GM23338 (cell line): ENCODE data around the gene CIT. TPM values are rescaled to one million over a fixed set of nuclear protein-coding genes. Genes with fewer than 3 reads are reported as not detected.

Source experiments
- ATAC-seq: fragments of 200-7000 bp; cut with Tn5 transposase; 3 replicates; pipeline ENCODE4 v1.9.1; 2020
- DNase-seq: peaks from one replicate; pipeline ENCODE4 v3.0.0-alpha.2; 2015; ENCODE audit warnings: low spot score
- H2AFZ ChIP-seq: fragments of 200-600 bp; sonication (generic); 2 replicates; pipeline ENCODE4 v1.8.0; 2016; ENCODE audit warnings: antibody characterized with exemption, mild to moderate bottlenecking, moderate library complexity
- H3F3A ChIP-seq: fragments of 200-600 bp; sonication (generic); replicated peaks from 2 replicates; pipeline ENCODE4 v1.8.0; 2017; ENCODE audit warnings: antibody characterized with exemption, mixed run types, low read depth
- H3K27ac ChIP-seq: fragments of 200-600 bp; sonication (generic); 2 replicates; pipeline ENCODE4 v1.6.1; 2016; ENCODE audit warnings: low read depth
- H3K27me3 ChIP-seq: fragments of 200-600 bp; sonication (generic); 2 replicates; pipeline ENCODE4 v1.8.0; 2016; ENCODE audit warnings: mild to moderate bottlenecking, mixed run types, moderate library complexity; ENCODE audit not compliant: insufficient read depth
- H3K36me3 ChIP-seq: fragments of 200-600 bp; sonication (generic); 2 replicates; pipeline ENCODE4 v1.8.0; 2016; ENCODE audit warnings: mild to moderate bottlenecking; ENCODE audit not compliant: insufficient read depth
- H3K4me1 ChIP-seq: fragments of 200-600 bp; sonication (generic); 2 replicates; pipeline ENCODE4 v1.8.0; 2016; ENCODE audit warnings: mild to moderate bottlenecking, moderate library complexity; ENCODE audit not compliant: insufficient read depth
- H3K4me2 ChIP-seq: fragments of 200-600 bp; sonication (generic); 2 replicates; pipeline ENCODE4 v1.7.1; 2017; ENCODE audit warnings: mixed run types
- H3K4me3 ChIP-seq: fragments of 200-600 bp; sonication (generic); 2 replicates; pipeline ENCODE4 v1.6.1; 2016; ENCODE audit warnings: mixed run types
- H3K79me2 ChIP-seq: fragments of 200-600 bp; sonication (generic); replicated peaks from 2 replicates; pipeline ENCODE4 v1.8.0; 2017; ENCODE audit warnings: mild to moderate bottlenecking; ENCODE audit not compliant: insufficient read depth
- H3K9me2 ChIP-seq: fragments of 200-600 bp; sonication (generic); 2 replicates; pipeline ENCODE4 v1.8.0; 2017; ENCODE audit not compliant: insufficient read depth
- H4K20me1 ChIP-seq: fragments of 200-600 bp; sonication (generic); replicated peaks from 2 replicates; pipeline ENCODE4 v1.8.0; 2017; ENCODE audit warnings: mild to moderate bottlenecking; ENCODE audit not compliant: insufficient read depth
- H3K27ac Mint-ChIP-seq: 2 replicates; pipeline ENCODE4 v1.8.0; 2020; ENCODE audit warnings: inconsistent platforms, mild to moderate bottlenecking, moderate library complexity, mixed read lengths
- H3K27me3 Mint-ChIP-seq: 3 replicates; pipeline ENCODE4 v1.8.0; 2022; ENCODE audit warnings: low read depth, mild to moderate bottlenecking, moderate library complexity, mixed read lengths, inconsistent platforms; ENCODE audit not compliant: insufficient read depth, poor library complexity
- H3K36me3 Mint-ChIP-seq: 3 replicates; pipeline ENCODE4 v1.8.0; 2021; ENCODE audit warnings: low read depth, mild to moderate bottlenecking, inconsistent platforms, moderate library complexity, mixed read lengths
- H3K4me1 Mint-ChIP-seq: 3 replicates; pipeline ENCODE4 v1.8.0; 2020; ENCODE audit warnings: mild to moderate bottlenecking, inconsistent platforms, mixed read lengths
- H3K4me3 Mint-ChIP-seq: 3 replicates; pipeline ENCODE4 v1.8.0; 2021; ENCODE audit warnings: moderate library complexity, mild to moderate bottlenecking, inconsistent platforms, mixed read lengths
- H3K9me3 Mint-ChIP-seq: 3 replicates; pipeline ENCODE4 v1.8.0; 2020; ENCODE audit warnings: moderate library complexity, mild to moderate bottlenecking, inconsistent platforms, mixed read lengths
- CREB1 ChIP-seq: fragments of 250-450 bp; sonication (Bioruptor Pico); IDR thresholded peaks from 2 replicates; pipeline ENCODE4 v1.5.0; 2020; ENCODE audit warnings: low read depth, mild to moderate bottlenecking, moderate library complexity
- ETS1 ChIP-seq: IDR thresholded peaks from 2 replicates; pipeline ENCODE4 v1.6.1; 2016; ENCODE audit warnings: antibody characterized with exemption
- JUNB ChIP-seq: IDR thresholded peaks from one replicate; pipeline ENCODE4 v1.6.1; 2016; ENCODE audit warnings: antibody characterized with exemption; ENCODE audit not compliant: unreplicated experiment
- NANOG ChIP-seq: IDR thresholded peaks from 2 replicates; pipeline ENCODE4 v1.6.1; 2016; ENCODE audit warnings: antibody characterized with exemption, borderline replicate concordance
- POLR2AphosphoS5 ChIP-seq: IDR thresholded peaks from 2 replicates; pipeline ENCODE4 v1.6.1; 2016; ENCODE audit warnings: antibody characterized with exemption, low read depth
- STAT1 ChIP-seq: IDR thresholded peaks from one replicate; pipeline ENCODE4 v1.6.1; 2016; ENCODE audit warnings: antibody characterized with exemption; ENCODE audit not compliant: unreplicated experiment
- polyA plus RNA-seq: library from polyadenylated mRNA; unstranded; fragments of >200 nt; fragmentation: Nextera tagmentation; extraction: Ambion mirVana; gene quantifications from 2 replicates; pipeline ENCODE4 v1.2.1, GENCODE V29; 2016
- total RNA-seq: library from RNA; depleted of rRNA; stranded (reverse); fragments of >200 nt; shearing (Covaris generic); gene quantifications from 2 replicates; pipeline ENCODE4 v1.2.3, GENCODE V29; 2014
- TF ChIP-seq, protein P1 (sequence below), 2 experiments: fragments of 200-600 bp in 1 of 2; sonication (generic) in 1 of 2; conservative IDR thresholded peaks; 2 replicates each; pipeline versions ENCODE4 v1.5.1 to v1.6.1; 2016 to 2017; ENCODE audit warnings: antibody characterized with exemption in 2 of 2, low read depth in 2 of 2, mild to moderate bottlenecking in 2 of 2, moderate library complexity in 1 of 2
- TF ChIP-seq, protein P2 (sequence below): IDR thresholded peaks from one replicate; pipeline ENCODE4 v1.6.1; 2018; ENCODE audit warnings: antibody characterized with exemption; ENCODE audit not compliant: unreplicated experiment

Gene CIT
- total and polyA plus RNA-seq, 2 experiments from 2014 or later, result 9.7 to 47.8 TPM

GRCh38 chr12:119669744-119670472 lies 207.2 kb downstream of the CIT start:
- H3K4me3 ChIP-seq, result no peak overlapping the region
- peaks cover 56% of the 10 kb centered on the region for H3K36me3 Mint-ChIP-seq
- H3K36me3 ChIP-seq, result peaks cover 35% of the 10 kb centered on the region
- TF ChIP-seq STAT1 (no peak), JUNB (no peak), NANOG (no peak), ETS1 (no peak), CREB1 (CRISPR knock-in tag) (no peak), POLR2AphosphoS5 (no peak)
- TF ChIP-seq, protein P1, sequence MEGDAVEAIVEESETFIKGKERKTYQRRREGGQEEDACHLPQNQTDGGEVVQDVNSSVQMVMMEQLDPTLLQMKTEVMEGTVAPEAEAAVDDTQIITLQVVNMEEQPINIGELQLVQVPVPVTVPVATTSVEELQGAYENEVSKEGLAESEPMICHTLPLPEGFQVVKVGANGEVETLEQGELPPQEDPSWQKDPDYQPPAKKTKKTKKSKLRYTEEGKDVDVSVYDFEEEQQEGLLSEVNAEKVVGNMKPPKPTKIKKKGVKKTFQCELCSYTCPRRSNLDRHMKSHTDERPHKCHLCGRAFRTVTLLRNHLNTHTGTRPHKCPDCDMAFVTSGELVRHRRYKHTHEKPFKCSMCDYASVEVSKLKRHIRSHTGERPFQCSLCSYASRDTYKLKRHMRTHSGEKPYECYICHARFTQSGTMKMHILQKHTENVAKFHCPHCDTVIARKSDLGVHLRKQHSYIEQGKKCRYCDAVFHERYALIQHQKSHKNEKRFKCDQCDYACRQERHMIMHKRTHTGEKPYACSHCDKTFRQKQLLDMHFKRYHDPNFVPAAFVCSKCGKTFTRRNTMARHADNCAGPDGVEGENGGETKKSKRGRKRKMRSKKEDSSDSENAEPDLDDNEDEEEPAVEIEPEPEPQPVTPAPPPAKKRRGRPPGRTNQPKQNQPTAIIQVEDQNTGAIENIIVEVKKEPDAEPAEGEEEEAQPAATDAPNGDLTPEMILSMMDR (conservative IDR thresholded peaks at IDR 0.05; ENCODE audit: low read depth in 2 of 2), result no peak
- TF ChIP-seq, protein P2, sequence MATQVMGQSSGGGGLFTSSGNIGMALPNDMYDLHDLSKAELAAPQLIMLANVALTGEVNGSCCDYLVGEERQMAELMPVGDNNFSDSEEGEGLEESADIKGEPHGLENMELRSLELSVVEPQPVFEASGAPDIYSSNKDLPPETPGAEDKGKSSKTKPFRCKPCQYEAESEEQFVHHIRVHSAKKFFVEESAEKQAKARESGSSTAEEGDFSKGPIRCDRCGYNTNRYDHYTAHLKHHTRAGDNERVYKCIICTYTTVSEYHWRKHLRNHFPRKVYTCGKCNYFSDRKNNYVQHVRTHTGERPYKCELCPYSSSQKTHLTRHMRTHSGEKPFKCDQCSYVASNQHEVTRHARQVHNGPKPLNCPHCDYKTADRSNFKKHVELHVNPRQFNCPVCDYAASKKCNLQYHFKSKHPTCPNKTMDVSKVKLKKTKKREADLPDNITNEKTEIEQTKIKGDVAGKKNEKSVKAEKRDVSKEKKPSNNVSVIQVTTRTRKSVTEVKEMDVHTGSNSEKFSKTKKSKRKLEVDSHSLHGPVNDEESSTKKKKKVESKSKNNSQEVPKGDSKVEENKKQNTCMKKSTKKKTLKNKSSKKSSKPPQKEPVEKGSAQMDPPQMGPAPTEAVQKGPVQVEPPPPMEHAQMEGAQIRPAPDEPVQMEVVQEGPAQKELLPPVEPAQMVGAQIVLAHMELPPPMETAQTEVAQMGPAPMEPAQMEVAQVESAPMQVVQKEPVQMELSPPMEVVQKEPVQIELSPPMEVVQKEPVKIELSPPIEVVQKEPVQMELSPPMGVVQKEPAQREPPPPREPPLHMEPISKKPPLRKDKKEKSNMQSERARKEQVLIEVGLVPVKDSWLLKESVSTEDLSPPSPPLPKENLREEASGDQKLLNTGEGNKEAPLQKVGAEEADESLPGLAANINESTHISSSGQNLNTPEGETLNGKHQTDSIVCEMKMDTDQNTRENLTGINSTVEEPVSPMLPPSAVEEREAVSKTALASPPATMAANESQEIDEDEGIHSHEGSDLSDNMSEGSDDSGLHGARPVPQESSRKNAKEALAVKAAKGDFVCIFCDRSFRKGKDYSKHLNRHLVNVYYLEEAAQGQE, result no peak
- no peak overlapping the region for H3K4me2 ChIP-seq
- H3K9me3 Mint-ChIP-seq, result no peaks in the 10 kb centered on the region
- peaks cover 10% of the 10 kb centered on the region for H3K4me1 Mint-ChIP-seq
- no peaks in the 10 kb centered on the region; the same call in 1 of the 2 replicates for H3K4me1 ChIP-seq
- peaks cover 7% of the 10 kb centered on the region for H3F3A ChIP-seq
- no peak overlapping the region for H3K27ac Mint-ChIP-seq
- no peak overlapping the region for H3K27ac ChIP-seq
- no peak for ATAC-seq
- no peaks in the 10 kb centered on the region for H3K27me3 ChIP-seq
- H3K79me2 ChIP-seq, result peaks cover 37% of the 10 kb centered on the region
- peak overlapping the region; percentile 43 for H3K4me3 Mint-ChIP-seq
- DNase-seq, result no peak
- peaks cover 3% of the 10 kb centered on the region for H3K27me3 Mint-ChIP-seq
- no peak overlapping the region for H2AFZ ChIP-seq
- H4K20me1 ChIP-seq, result peaks cover 20% of the 10 kb centered on the region; the same call in 1 of the 2 replicates
- no peaks in the 10 kb centered on the region for H3K9me2 ChIP-seq
